HepG2 (cell line): ENCODE data around the gene TYMP. TPM values are rescaled to one million over a fixed set of nuclear protein-coding genes. Genes with fewer than 3 reads are reported as not detected.

Experiments
- CREB3 ChIP-seq: sonication (generic); formaldehyde crosslinking; IDR thresholded peaks from 2 replicates; pipeline ENCODE4 v1.5.0; 2020; ENCODE audit warnings: missing genetic modification reagents
- GZF1 ChIP-seq: sonication (generic); formaldehyde crosslinking; IDR thresholded peaks from 2 replicates; pipeline ENCODE4 v1.5.1; 2020; ENCODE audit warnings: mild to moderate bottlenecking, missing genetic modification reagents
- MYC ChIP-seq: sonication (generic); formaldehyde crosslinking; IDR thresholded peaks from 2 replicates; pipeline ENCODE4 v1.9.0; 2021; ENCODE audit warnings: missing genetic modification reagents, borderline replicate concordance
- NR2C2 ChIP-seq: sonication (generic); formaldehyde crosslinking; IDR thresholded peaks from 2 replicates; pipeline ENCODE4 v1.4.0; 2020; ENCODE audit warnings: missing genetic modification reagents, mild to moderate bottlenecking, moderate library complexity, borderline replicate concordance
- NRL ChIP-seq: sonication (generic); formaldehyde crosslinking; IDR thresholded peaks from 2 replicates; pipeline ENCODE4 v1.5.0; 2020; ENCODE audit warnings: missing genetic modification reagents, mild to moderate bottlenecking, moderate library complexity, borderline replicate concordance
- RXRA ChIP-seq: sonication (generic); formaldehyde crosslinking; IDR thresholded peaks from 2 replicates; pipeline ENCODE4 v1.5.1; 2020; ENCODE audit warnings: missing genetic modification reagents
- SP1 ChIP-seq, 2 experiments: fragments of 450-650 bp in 1 of 2; sonication (generic) in 1 of 2; formaldehyde crosslinking in 1 of 2; IDR thresholded peaks; 2 replicates each; pipeline versions ENCODE4 v1.4.0 to v1.6.1; 2016 to 2020; ENCODE audit warnings: missing genetic modification reagents in 1 of 2
- SRY ChIP-seq: sonication (generic); formaldehyde crosslinking; IDR thresholded peaks from 2 replicates; pipeline ENCODE4 v1.8.0; 2022; ENCODE audit warnings: mild to moderate bottlenecking, missing genetic modification reagents
- STAT6 ChIP-seq: sonication (generic); formaldehyde crosslinking; IDR thresholded peaks from 2 replicates; pipeline ENCODE4 v1.4.0; 2020; ENCODE audit warnings: missing genetic modification reagents, mild to moderate bottlenecking, borderline replicate concordance
- XRCC5 ChIP-seq: fragments of 200-400 bp; formaldehyde crosslinking; optimal IDR thresholded peaks from 2 replicates; pipeline ENCODE3; 2017; ENCODE audit warnings: mild to moderate bottlenecking, low read length
- ZBTB4 ChIP-seq: sonication (generic); formaldehyde crosslinking; IDR thresholded peaks from 2 replicates; pipeline ENCODE4 v1.4.0; 2020; ENCODE audit warnings: missing genetic modification reagents, mild to moderate bottlenecking, borderline replicate concordance
- ZNF225 ChIP-seq: sonication (generic); formaldehyde crosslinking; IDR thresholded peaks from 2 replicates; pipeline ENCODE4 v1.4.0; 2020; ENCODE audit warnings: mild to moderate bottlenecking, missing genetic modification reagents
- ZNF234 ChIP-seq: sonication (generic); formaldehyde crosslinking; conservative IDR thresholded peaks from 2 replicates; pipeline ENCODE4 v1.5.1; 2020; ENCODE audit warnings: mild to moderate bottlenecking, missing genetic modification reagents
- ZNF687 ChIP-seq: sonication (generic); formaldehyde crosslinking; IDR thresholded peaks from 2 replicates; pipeline ENCODE4 v1.5.1; 2020; ENCODE audit warnings: mild to moderate bottlenecking, missing genetic modification reagents, moderate library complexity
- ZNF713 ChIP-seq: sonication (generic); formaldehyde crosslinking; IDR thresholded peaks from 2 replicates; pipeline ENCODE4 v1.4.0; 2020; ENCODE audit warnings: mild to moderate bottlenecking, missing genetic modification reagents
- ZNF83 ChIP-seq: sonication (generic); formaldehyde crosslinking; IDR thresholded peaks from 2 replicates; pipeline ENCODE4 v1.4.0; 2020; ENCODE audit warnings: missing genetic modification reagents, mild to moderate bottlenecking, borderline replicate concordance
- polyA plus RNA-seq, 8 experiments: library from polyadenylated mRNA; depleted of rRNA in 3 of 8; stranded (reverse) in 7 of 8; unstranded in 1 of 8; fragments of >200 nt; fragmentation: Illumina TruSeq in 4 of 8; extraction: Trizol in 4 of 8; gene quantifications; 2 replicates each; pipeline versions ENCODE4 v1.2.1 to v1.2.3, GENCODE V29; 2011 to 2016; ENCODE audit warnings: low read depth in 4 of 8, missing spikeins in 1 of 8, mixed read lengths in 1 of 8; ENCODE audit not compliant: insufficient read depth in 1 of 8
- total RNA-seq, 5 experiments: library from RNA; depleted of rRNA; stranded (reverse); fragments of >200 nt; fragmentation: Illumina TruSeq; extraction: Trizol; gene quantifications; 2 replicates each; pipeline ENCODE4 v1.2.3, GENCODE V29; 2016; ENCODE audit warnings: low read depth in 1 of 5

TYMP gene
- total and polyA plus RNA-seq, 2 of the 13 experiments (the other 11 are each of a cell fraction or from before 2014, with no cell fraction given): 3.9 to 4.3 TPM

- TF ChIP-seq ZBTB4 (CRISPR knock-in tag): peak; percentile 68; the same call in 1 of the 2 replicates
- no peak for TF ChIP-seq STAT6 (CRISPR knock-in tag)
- TF ChIP-seq NRL (CRISPR knock-in tag): peak; percentile 31; the same call in 1 of the 2 replicates
- no peak for TF ChIP-seq GZF1
- no peak for TF ChIP-seq ZNF234 (CRISPR knock-in tag)
- TF ChIP-seq CREB3: 0 out of 2 replicates have a peak, but pooled peaks have one; percentile 36
- 0 out of 2 replicates have a peak, but pooled peaks have one; percentile 79 for TF ChIP-seq ZNF713 (CRISPR knock-in tag)
- no peak for TF ChIP-seq SP1 (IDR thresholded peaks at IDR 0.05)
- TF ChIP-seq SP1 (CRISPR knock-in tag; IDR thresholded peaks at IDR 0.05): no peak
- TF ChIP-seq ZNF83: no peak
- peak; percentile 49; the same call in 1 of the 2 replicates for TF ChIP-seq SRY (CRISPR knock-in tag)
- peak; percentile 51 for TF ChIP-seq ZNF687
- TF ChIP-seq XRCC5: peak; percentile 36
- peak; percentile 21; the same call in 1 of the 2 replicates for TF ChIP-seq MYC (CRISPR knock-in tag)
- 0 out of 2 replicates have a peak, but pooled peaks have one; percentile 21 for TF ChIP-seq RXRA (CRISPR knock-in tag)
- TF ChIP-seq ZNF225: peak; percentile 50; the same call in 1 of the 2 replicates
- TF ChIP-seq NR2C2 (CRISPR knock-in tag): 0 out of 2 replicates have a peak, but pooled peaks have one; percentile 14
These were observed 23.0 kb downstream of the TYMP start (continued) for GRCh38 chr22:50506611-50507420.
